ENCODE results near the gene BABAM2.

DNA sequence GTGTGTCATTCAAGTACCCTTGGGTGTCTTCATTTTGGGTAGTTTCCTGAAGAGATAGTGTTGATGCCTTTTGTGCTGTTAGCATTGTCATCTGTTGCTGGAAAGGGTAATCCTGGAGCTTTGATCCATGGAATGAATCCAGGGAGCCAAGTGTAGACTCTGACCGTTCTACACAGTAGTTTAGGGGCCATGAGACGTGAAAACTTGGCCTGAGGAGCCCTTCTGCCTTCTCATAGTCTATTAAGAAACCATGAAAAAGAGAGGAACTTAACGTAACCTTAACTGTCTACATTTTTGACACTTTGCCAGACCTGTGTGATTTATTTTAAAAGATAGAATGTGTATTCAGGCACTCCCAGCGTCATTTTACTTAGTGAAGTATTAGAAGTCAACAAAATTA lies 194.0 kb downstream of the BABAM2 start:
- TF ChIP-seq, protein P1, sequence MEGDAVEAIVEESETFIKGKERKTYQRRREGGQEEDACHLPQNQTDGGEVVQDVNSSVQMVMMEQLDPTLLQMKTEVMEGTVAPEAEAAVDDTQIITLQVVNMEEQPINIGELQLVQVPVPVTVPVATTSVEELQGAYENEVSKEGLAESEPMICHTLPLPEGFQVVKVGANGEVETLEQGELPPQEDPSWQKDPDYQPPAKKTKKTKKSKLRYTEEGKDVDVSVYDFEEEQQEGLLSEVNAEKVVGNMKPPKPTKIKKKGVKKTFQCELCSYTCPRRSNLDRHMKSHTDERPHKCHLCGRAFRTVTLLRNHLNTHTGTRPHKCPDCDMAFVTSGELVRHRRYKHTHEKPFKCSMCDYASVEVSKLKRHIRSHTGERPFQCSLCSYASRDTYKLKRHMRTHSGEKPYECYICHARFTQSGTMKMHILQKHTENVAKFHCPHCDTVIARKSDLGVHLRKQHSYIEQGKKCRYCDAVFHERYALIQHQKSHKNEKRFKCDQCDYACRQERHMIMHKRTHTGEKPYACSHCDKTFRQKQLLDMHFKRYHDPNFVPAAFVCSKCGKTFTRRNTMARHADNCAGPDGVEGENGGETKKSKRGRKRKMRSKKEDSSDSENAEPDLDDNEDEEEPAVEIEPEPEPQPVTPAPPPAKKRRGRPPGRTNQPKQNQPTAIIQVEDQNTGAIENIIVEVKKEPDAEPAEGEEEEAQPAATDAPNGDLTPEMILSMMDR (IDR thresholded peaks at IDR 0.05), result no peak
- TF ChIP-seq POLR2A (IDR thresholded peaks at IDR 0.05), result no peak
- no peak for TF ChIP-seq EP300 (IDR thresholded peaks at IDR 0.05)
